CD8-positive, alpha-beta memory T cell (primary cell): ENCODE results near the gene FRK. TPM values are rescaled to one million over a fixed set of nuclear protein-coding genes. Genes with fewer than 3 reads are reported as not detected.

Experiments used
- CTCF ChIA-PET: fragments of 350-600 bp; sonication (Branson Sonifier 250); formaldehyde crosslinking; loops from one replicate; lab custom pipeline; 2021; ENCODE audit warnings: antibody characterized with exemption; lab: Charles Lee
- POLR2A ChIA-PET: fragments of 350-600 bp; sonication (Branson Sonifier 250); formaldehyde crosslinking; loops from one replicate; lab custom pipeline; 2021; ENCODE audit warnings: antibody characterized with exemption; lab: Charles Lee
- DNase-seq, 5 donors: peaks; one replicate each; pipeline versions ENCODE4 v3.0.0 to v3.0.0-alpha.2; 2020 to 2022; ENCODE audit warnings: mixed read lengths in 1 of 5
- H3K27ac ChIP-seq: one replicate; pipeline ENCODE4 v1.7.0; 2013; ENCODE audit warnings: low read depth, mild to moderate bottlenecking, low read length, moderate library complexity
- H3K27me3 ChIP-seq: 2 replicates; pipeline ENCODE4 v1.7.0; 2013; ENCODE audit warnings: low read length, mild to moderate bottlenecking; ENCODE audit not compliant: insufficient read depth, poor library complexity, severe bottlenecking
- H3K36me3 ChIP-seq: 2 replicates; pipeline ENCODE4 v1.7.0; 2013; ENCODE audit warnings: mild to moderate bottlenecking, low read length, moderate library complexity; ENCODE audit not compliant: insufficient read depth
- H3K4me1 ChIP-seq: 2 replicates; pipeline ENCODE4 v1.7.0; 2013; ENCODE audit warnings: mild to moderate bottlenecking, low read length, moderate library complexity; ENCODE audit not compliant: insufficient read depth
- H3K4me3 ChIP-seq: 2 replicates; pipeline ENCODE4 v1.7.0; 2013; ENCODE audit warnings: mild to moderate bottlenecking, low read length
- H3K9me3 ChIP-seq: 2 replicates; pipeline ENCODE4 v1.7.0; 2013; ENCODE audit warnings: mild to moderate bottlenecking, low read length
- H3K27ac Mint-ChIP-seq, 8 donors: one replicate each; pipeline ENCODE4 v1.8.0; 2020 to 2021; ENCODE audit warnings: mixed read lengths in 8 of 8, mild to moderate bottlenecking in 6 of 8, inconsistent platforms in 3 of 8, moderate library complexity in 3 of 8
- H3K27me3 Mint-ChIP-seq, 2 donors: one replicate each; pipeline ENCODE4 v1.8.0; 2020 to 2021; ENCODE audit warnings: mixed read lengths in 2 of 2, mild to moderate bottlenecking in 1 of 2, moderate library complexity in 1 of 2
- H3K36me3 Mint-ChIP-seq, 3 donors: one replicate each; pipeline ENCODE4 v1.8.0; 2020 to 2021; ENCODE audit warnings: mixed read lengths in 3 of 3, inconsistent platforms in 1 of 3, mild to moderate bottlenecking in 1 of 3
- H3K4me1 Mint-ChIP-seq, 3 donors: one replicate each; pipeline ENCODE4 v1.8.0; 2020 to 2021; ENCODE audit warnings: mixed read lengths in 3 of 3, inconsistent platforms in 1 of 3, mild to moderate bottlenecking in 1 of 3
- H3K4me3 Mint-ChIP-seq, 7 donors: one replicate each; pipeline ENCODE4 v1.8.0; 2020 to 2021; ENCODE audit warnings: mixed read lengths in 7 of 7, mild to moderate bottlenecking in 6 of 7, moderate library complexity in 4 of 7, inconsistent platforms in 2 of 7
- H3K9me3 Mint-ChIP-seq, 5 donors: one replicate each; pipeline ENCODE4 v1.8.0; 2020 to 2022; ENCODE audit warnings: mixed read lengths in 5 of 5, mild to moderate bottlenecking in 3 of 5, moderate library complexity in 2 of 5, inconsistent platforms in 1 of 5
- polyA plus RNA-seq: library from polyadenylated mRNA; unstranded; fragments of 300-500 nt; fragmentation: Illumina TruSeq; gene quantifications from one replicate; pipeline ENCODE4 v1.2.3, GENCODE V29; 2021
- total RNA-seq, 2 experiments: library from RNA; stranded (reverse); gene quantifications; one replicate each; pipeline ENCODE4 v1.2.3, GENCODE V29; 2021

Gene FRK
- total and polyA plus RNA-seq, 3 experiments from 2014 or later = 0.04 to 0.07 TPM; not detected in 1

GRCh38 chr6:115882174-115882573 lies 178.5 kb downstream of the FRK start:
- ChIA-PET CTCF (no interaction called here), POLR2A (no interaction called here)
- Mint-ChIP-seq H3K4me1 (no peaks in the 10 kb centered on the region), H3K27ac (no peak overlapping the region), H3K36me3 (no peaks in the 10 kb centered on the region), H3K4me3 (no peak overlapping the region), H3K9me3 (no peaks in the 10 kb centered on the region), H3K27me3 (no peaks in the 10 kb centered on the region)
- H3K27me3 ChIP-seq = no peaks in the 10 kb centered on the region
- no peak overlapping the region for H3K27ac ChIP-seq
- no peaks in the 10 kb centered on the region for H3K9me3 ChIP-seq
- H3K4me3 ChIP-seq = no peak overlapping the region
- no peaks in the 10 kb centered on the region for H3K36me3 ChIP-seq
- no peaks in the 10 kb centered on the region for H3K4me1 ChIP-seq
- DNase-seq = no peak

Other genes with a start within 250 kb of the FRK start
- 10 to 100 TPM; 46.3 to 47.6 TPM for gene NT5DC1, start 40.0 kb upstream of the FRK start, total RNA-seq
- 57.1 TPM for gene NT5DC1, start 40.0 kb upstream of the FRK start, polyA plus RNA-seq
- gene COL10A1, start 65.2 kb upstream of the FRK start, total RNA-seq = not detected
- gene COL10A1, start 65.2 kb upstream of the FRK start, polyA plus RNA-seq = not detected
- 10 to 100 TPM; 19.3 to 19.9 TPM for gene TSPYL4, start 193.2 kb upstream of the FRK start, total RNA-seq
- gene TSPYL4, start 193.2 kb upstream of the FRK start, polyA plus RNA-seq = 9.4 TPM
- 10 to 100 TPM; 56.6 to 57.4 TPM for gene TSPYL1, start 219.0 kb upstream of the FRK start, total RNA-seq
- 50.5 TPM for gene TSPYL1, start 219.0 kb upstream of the FRK start, polyA plus RNA-seq